NCI-H446 treated with DMSO at 0.1 percent for 48 hours (cell line): ENCODE results near the gene MYG1.

Source experiments
- DNase-seq: peaks from one replicate; lab custom pipeline; 2025; lab: John Stamatoyannopoulos, UW

The MYG1 gene

GRCh38 chr12:53299454-53300180, at the start of gene MYG1:
TSS of gene MYG1 (plus strand) at chr12:53299695. CDS start at chr12:53299738, 43 bp downstream.
- peak; percentile 60 for DNase-seq

DNA sequence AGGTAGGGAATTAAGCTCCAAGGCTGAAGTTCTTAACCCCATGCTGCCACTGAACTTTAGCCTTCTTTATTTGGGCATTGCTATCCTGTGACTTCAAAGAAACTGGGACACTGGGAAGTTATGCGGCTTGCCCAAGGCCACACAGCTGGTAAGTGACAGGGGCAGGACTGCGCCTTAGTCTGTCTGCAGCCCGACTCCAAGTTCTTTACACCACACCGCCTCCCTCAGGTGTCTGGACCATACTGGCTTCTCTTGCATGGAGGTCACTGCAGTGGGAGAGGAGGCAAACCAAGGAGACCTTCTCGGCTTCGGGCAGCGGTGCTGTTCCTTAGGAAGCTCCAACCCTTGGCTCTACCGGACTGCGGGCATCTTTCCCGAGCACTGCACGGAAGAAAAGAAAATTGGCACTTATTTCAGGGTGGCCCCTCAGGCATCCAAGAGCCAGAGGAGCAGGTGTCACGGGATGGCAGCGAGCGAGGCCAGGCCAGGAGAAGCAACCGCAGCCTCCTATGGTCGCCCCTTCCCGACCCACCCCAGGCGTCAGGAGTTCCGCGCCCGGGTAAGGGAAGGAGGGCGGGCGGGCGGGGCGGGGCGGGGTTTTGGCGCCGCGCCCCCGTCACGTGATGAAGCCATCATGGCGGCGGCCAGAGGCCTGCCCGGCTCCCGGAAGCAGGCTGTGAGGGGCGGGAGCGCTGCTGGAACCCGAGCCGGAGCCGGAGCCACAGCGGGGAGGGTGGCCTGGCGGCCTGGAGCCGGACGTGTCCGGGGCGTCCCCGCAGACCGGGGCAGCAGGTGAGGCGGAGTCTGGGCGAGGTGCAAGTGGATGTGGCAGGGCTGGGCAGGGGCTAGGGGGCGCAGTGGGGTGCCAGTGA, 47.8 kb upstream of the MYG1 start:
- DNase-seq: peak; percentile 17

DNA sequence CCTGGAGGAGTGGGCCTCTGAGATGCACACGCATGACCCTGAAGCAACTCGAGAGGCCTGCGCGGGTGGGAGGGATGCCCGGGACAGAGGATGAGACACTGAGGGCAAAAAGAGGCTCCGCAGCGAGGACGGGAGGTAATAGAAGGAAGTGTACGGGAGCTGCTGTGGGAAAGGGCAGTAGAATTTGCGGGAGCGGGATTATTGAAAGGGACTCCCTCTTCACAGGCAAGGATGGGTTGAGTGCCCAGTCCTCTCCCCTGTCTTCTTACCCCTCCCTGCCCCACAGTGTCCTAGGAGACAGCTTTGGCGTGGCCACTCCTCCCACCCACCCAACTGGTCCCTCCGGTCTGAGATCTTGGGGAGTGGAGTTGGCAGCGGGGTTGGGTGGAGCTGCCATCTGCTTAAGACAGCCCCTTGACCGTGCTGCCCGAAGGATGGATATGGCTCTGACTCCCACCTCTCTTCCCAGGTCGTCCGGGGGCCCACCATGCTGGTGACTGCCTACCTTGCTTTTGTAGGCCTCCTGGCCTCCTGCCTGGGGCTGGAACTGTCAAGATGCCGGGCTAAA, 47.1 kb upstream of the MYG1 start:
- DNase-seq: no peak

- DNase-seq: no peak
Observed at GRCh38 chr12:53253298-53253697, 46.2 kb upstream of the MYG1 start.

DNA sequence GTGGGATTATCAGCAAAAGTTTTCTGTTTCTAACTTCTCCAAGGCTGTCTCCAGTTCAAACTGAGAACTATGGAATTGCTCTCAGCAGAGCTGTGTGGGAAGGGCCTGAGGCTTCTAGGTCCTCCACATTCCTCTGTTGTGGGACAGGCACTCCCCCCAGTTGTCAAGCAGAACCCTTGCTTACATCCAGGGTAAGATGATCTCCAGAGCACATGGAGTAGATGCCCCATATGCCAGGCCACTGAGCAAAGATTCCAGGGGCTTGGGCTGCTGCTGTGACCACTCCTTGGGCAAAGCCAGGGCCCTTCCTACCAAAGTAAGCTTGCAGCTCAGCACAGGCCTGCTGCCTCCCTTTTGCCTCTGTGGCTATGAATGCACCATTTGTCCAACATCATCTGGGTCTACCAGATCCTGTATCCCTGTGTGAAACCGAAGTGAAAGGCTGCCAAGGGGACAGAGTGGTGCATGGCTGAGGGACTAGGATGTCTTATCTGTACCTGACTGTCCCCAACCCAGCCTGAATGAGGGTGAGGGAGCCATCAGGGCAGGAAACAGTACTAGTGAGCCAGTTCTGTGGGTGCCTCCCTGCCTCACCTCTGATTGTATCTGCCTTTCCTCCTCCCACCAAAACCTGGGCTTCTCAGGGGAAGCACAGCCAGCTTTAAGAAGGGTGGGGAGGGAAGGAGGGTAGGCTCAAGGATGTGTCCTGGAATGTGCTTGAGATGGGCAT, 44.5 kb upstream of the MYG1 start:
- no peak for DNase-seq

DNA sequence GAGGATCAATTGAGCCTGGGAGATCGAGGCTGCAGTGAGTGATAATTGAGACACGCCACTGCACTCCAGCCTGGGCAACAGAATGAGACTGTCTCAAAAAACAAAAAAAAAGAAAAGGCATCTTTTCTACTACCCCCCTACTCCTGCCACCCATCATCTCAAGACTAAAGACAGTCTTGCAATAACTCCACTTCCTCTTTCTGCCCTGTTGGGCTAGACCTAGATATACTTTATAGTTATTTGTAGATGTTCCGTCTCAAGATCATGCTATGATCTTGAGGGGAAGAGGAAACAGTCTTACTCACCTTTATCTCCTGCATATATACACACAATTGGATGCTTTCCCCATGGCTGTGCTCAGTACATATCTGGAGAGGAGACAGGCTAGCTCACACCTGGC, 43.5 kb upstream of the MYG1 start:
- no peak for DNase-seq

GRCh38 chr12:53258541-53259539, 40.7 kb upstream of the MYG1 start:
- DNase-seq: no peak

GRCh38 chr12:53259891-53260290, 39.6 kb upstream of the MYG1 start:
- no peak for DNase-seq

DNA sequence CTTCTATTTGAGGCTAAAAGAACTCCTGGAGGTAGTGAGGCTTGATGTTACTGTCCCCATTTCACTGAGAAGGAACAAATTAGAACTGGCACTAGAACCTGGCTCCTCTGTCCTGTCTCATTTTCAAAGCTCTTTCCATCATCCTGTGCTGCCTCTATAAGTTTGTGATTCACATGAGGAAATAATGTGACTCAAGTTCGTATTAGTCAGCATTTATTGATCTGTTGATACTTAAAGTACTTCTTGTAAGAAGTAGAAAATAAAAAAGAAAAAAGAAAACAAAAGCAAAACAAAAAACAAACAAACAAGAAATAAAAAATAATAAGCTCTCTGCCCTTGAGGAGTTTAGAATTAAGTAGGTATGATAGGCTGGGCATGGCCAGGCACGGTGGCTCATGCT, 33.7 kb upstream of the MYG1 start:
- DNase-seq: no peak

- no peak for DNase-seq
Observed at GRCh38 chr12:53267306-53267998, 32.0 kb upstream of the MYG1 start.

- peak; percentile 44 for DNase-seq
Observed at GRCh38 chr12:53267999-53268629, 31.4 kb upstream of the MYG1 start, which contains the start of gene ESPL1. TSS of gene ESPL1 (plus strand) at chr12:53268299. CDS start at chr12:53268767, 468 bp downstream.

GRCh38 chr12:53268630-53269562, 30.6 kb upstream of the MYG1 start:
- DNase-seq: no peak

GRCh38 chr12:53274445-53274844, 25.1 kb upstream of the MYG1 start:
- DNase-seq: no peak

DNA sequence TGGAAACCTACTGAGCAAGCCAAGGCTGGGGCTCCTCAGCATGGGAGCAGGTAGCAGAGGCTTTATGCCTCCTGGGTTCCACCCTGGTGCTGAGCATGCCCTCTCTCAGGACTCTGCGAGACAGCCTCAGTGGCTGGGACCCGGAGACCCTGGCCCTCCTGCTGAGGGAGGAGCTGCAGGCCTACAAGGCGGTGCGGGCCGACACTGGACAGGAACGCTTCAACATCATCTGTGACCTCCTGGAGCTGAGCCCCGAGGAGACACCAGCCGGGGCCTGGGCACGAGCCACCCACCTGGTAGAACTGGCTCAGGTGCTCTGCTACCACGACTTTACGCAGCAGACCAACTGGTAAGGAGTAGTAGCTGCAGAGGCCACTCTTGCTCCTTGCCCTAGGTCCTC, 23.0 kb upstream of the MYG1 start:
- DNase-seq: no peak

DNA sequence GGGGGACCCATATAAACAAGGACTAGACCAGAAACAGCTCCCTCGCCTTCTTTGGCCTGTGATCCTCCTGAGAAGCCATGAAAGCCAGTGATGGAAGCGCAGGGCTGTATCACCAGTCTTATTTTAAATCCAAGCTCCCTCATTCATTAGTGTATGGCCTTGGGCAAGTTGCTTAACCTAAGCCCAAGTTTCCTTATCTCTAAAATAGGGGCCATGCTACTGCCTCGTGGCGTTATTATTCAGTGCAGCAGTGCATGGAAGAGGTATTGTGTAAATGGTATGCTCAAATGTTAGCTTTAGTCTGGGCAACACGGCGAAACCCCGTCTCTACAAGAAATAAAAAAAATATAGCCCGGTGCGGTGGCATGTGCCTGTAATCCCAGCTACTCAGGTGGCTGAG, 21.5 kb upstream of the MYG1 start:
- DNase-seq: no peak

- no peak for DNase-seq
Observed at GRCh38 chr12:53279283-53279869, 20.1 kb upstream of the MYG1 start.

GRCh38 chr12:53279888-53280498, 19.5 kb upstream of the MYG1 start:
- no peak for DNase-seq

- no peak for DNase-seq
Observed at GRCh38 chr12:53286448-53286847, 13.0 kb upstream of the MYG1 start.
